HepG2 (cell line): Measurements from ENCODE around the gene DAZAP1. TPM values are rescaled to one million over a fixed set of nuclear protein-coding genes. Genes with fewer than 3 reads are reported as not detected.

Source experiments
- EED ChIP-seq: sonication (generic); formaldehyde crosslinking; IDR thresholded peaks from 2 replicates; pipeline ENCODE4 v1.5.0; 2020; ENCODE audit warnings: mild to moderate bottlenecking, missing genetic modification reagents
- ERF ChIP-seq: IDR thresholded peaks from 2 replicates; pipeline ENCODE4 v1.6.1; 2018; ENCODE audit warnings: missing biosample characterization, missing genetic modification reagents
- HDAC1 ChIP-seq: sonication (generic); formaldehyde crosslinking; IDR thresholded peaks from 2 replicates; pipeline ENCODE4 v1.5.1; 2020; ENCODE audit warnings: mild to moderate bottlenecking, missing genetic modification reagents
- PCBP2 ChIP-seq: fragments of 200-400 bp; formaldehyde crosslinking; optimal IDR thresholded peaks from 2 replicates; pipeline ENCODE3; 2018; ENCODE audit warnings: low read length, low read depth; ENCODE audit not compliant: poor library complexity, severe bottlenecking
- RXRA ChIP-seq: sonication (generic); formaldehyde crosslinking; IDR thresholded peaks from 2 replicates; pipeline ENCODE4 v1.5.1; 2020; ENCODE audit warnings: missing genetic modification reagents
- RXRB ChIP-seq: IDR thresholded peaks from 2 replicates; pipeline ENCODE4 v1.6.1; 2016; ENCODE audit warnings: borderline replicate concordance, missing genetic modification reagents, missing compliant biosample characterization
- SAP130 ChIP-seq: IDR thresholded peaks from 2 replicates; pipeline ENCODE4 v1.6.1; 2016; ENCODE audit warnings: low read depth
- SMAD1 ChIP-seq: sonication (generic); formaldehyde crosslinking; IDR thresholded peaks from 2 replicates; pipeline ENCODE4 v1.4.0; 2020; ENCODE audit warnings: missing genetic modification reagents, low read depth, mild to moderate bottlenecking, borderline replicate concordance
- ZNF205 ChIP-seq: IDR thresholded peaks from 2 replicates; pipeline ENCODE4 v1.6.1; 2018; ENCODE audit warnings: missing biosample characterization, missing genetic modification reagents
- ZNF563 ChIP-seq: sonication (generic); formaldehyde crosslinking; IDR thresholded peaks from 2 replicates; pipeline ENCODE4 v1.8.0; 2022; ENCODE audit warnings: mild to moderate bottlenecking, moderate library complexity, missing genetic modification reagents
- ZNF713 ChIP-seq: sonication (generic); formaldehyde crosslinking; IDR thresholded peaks from 2 replicates; pipeline ENCODE4 v1.4.0; 2020; ENCODE audit warnings: mild to moderate bottlenecking, missing genetic modification reagents
- ZNF737 ChIP-seq: sonication (generic); formaldehyde crosslinking; IDR thresholded peaks from 2 replicates; pipeline ENCODE4 v1.5.0; 2020; ENCODE audit warnings: missing genetic modification reagents, mild to moderate bottlenecking, borderline replicate concordance
- ZSCAN29 ChIP-seq: sonication (generic); formaldehyde crosslinking; conservative IDR thresholded peaks from 2 replicates; pipeline ENCODE4 v1.4.0; 2020; ENCODE audit warnings: mild to moderate bottlenecking, missing genetic modification reagents
- polyA plus RNA-seq, 8 experiments: library from polyadenylated mRNA; depleted of rRNA in 3 of 8; stranded (reverse) in 7 of 8; unstranded in 1 of 8; fragments of >200 nt; fragmentation: Illumina TruSeq in 4 of 8; extraction: Trizol in 4 of 8; gene quantifications; 2 replicates each; pipeline versions ENCODE4 v1.2.1 to v1.2.3, GENCODE V29; 2011 to 2016; ENCODE audit warnings: low read depth in 4 of 8, missing spikeins in 1 of 8, mixed read lengths in 1 of 8; ENCODE audit not compliant: insufficient read depth in 1 of 8
- total RNA-seq, 5 experiments: library from RNA; depleted of rRNA; stranded (reverse); fragments of >200 nt; fragmentation: Illumina TruSeq; extraction: Trizol; gene quantifications; 2 replicates each; pipeline ENCODE4 v1.2.3, GENCODE V29; 2016; ENCODE audit warnings: low read depth in 1 of 5
- TF ChIP-seq, protein P1 (sequence below): sonication (generic); formaldehyde crosslinking; IDR thresholded peaks from 2 replicates; pipeline ENCODE4 v1.5.0; 2020; ENCODE audit warnings: mild to moderate bottlenecking, missing genetic modification reagents
- TF ChIP-seq, protein P2 (sequence below): sonication (generic); formaldehyde crosslinking; IDR thresholded peaks from 2 replicates; pipeline ENCODE4 v1.4.0; 2020; ENCODE audit warnings: low read depth, mild to moderate bottlenecking, missing genetic modification reagents

DAZAP1 gene
- total and polyA plus RNA-seq, 2 of the 13 experiments (the other 11 are each of a cell fraction or from before 2014, with no cell fraction given), result 63.3 to 79.2 TPM

DNA sequence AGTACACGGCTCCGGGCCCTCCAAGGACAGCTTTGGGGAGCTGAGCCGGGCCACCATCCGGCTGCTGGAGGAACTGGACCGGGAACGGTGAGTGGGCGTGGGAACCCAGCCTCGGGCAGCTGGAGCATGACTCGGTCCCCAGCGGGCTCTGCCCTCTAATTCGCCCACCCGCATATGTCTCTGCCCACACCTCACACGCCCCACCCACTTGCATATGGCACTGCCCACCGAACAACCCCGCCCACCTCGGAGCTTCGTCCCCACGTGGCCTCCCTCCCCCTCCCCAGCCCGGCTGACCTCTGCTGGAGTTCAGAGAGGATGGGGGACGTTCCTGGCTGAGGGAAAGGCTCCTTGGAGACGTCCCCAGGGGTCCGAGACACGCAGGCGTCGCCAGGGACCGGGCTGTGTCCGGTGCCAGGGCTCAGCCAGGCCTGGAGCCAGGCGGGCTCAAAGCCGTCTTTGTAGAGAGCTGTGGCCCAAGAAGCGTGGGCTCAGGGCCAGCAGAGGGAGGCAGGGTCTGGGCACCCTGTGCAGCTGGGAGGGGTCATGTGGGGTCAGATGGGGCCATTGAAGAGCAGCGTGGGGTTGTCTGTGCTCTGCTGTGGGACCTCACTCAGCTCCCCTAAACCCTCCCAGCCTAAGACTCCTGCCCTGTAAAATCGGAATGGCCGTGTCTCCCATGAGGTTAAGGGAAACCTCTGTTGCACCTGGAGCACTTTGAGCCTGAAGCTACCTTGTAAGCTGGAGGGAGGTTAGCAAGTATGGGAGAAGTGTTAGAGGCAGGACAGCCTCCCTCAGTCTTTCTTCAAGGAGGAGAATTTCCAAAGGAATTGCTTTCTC, 46.4 kb downstream of the DAZAP1 start (continued):
- TF ChIP-seq, protein P1, sequence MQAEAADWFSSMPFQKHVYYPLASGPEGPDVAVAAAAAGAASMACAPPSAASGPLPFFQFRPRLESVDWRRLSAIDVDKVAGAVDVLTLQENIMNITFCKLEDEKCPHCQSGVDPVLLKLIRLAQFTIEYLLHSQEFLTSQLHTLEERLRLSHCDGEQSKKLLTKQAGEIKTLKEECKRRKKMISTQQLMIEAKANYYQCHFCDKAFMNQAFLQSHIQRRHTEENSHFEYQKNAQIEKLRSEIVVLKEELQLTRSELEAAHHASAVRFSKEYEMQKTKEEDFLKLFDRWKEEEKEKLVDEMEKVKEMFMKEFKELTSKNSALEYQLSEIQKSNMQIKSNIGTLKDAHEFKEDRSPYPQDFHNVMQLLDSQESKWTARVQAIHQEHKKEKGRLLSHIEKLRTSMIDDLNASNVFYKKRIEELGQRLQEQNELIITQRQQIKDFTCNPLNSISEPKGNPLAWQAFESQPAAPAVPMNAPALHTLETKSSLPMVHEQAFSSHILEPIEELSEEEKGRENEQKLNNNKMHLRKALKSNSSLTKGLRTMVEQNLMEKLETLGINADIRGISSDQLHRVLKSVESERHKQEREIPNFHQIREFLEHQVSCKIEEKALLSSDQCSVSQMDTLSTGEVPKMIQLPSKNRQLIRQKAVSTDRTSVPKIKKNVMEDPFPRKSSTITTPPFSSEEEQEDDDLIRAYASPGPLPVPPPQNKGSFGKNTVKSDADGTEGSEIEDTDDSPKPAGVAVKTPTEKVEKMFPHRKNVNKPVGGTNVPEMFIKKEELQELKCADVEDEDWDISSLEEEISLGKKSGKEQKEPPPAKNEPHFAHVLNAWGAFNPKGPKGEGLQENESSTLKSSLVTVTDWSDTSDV, result no peak
- peak; percentile 40; the same call in 1 of the 2 replicates for TF ChIP-seq HDAC1
- TF ChIP-seq PCBP2, result no peak
- TF ChIP-seq SAP130 (CRISPR knock-in tag), result peak; percentile 35; the same call in 1 of the 2 replicates
- no peak for TF ChIP-seq ZNF737 (CRISPR knock-in tag)
- TF ChIP-seq, protein P2, sequence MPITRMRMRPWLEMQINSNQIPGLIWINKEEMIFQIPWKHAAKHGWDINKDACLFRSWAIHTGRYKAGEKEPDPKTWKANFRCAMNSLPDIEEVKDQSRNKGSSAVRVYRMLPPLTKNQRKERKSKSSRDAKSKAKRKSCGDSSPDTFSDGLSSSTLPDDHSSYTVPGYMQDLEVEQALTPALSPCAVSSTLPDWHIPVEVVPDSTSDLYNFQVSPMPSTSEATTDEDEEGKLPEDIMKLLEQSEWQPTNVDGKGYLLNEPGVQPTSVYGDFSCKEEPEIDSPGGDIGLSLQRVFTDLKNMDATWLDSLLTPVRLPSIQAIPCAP (CRISPR knock-in tag), result no peak
- no peak for TF ChIP-seq ZNF205 (CRISPR knock-in tag)
- no peak for TF ChIP-seq RXRB (CRISPR knock-in tag)
- TF ChIP-seq ZSCAN29 (CRISPR knock-in tag), result no peak
- TF ChIP-seq ERF, result no peak
- TF ChIP-seq ZNF563 (CRISPR knock-in tag), result no peak
- TF ChIP-seq EED (CRISPR knock-in tag), result 0 out of 2 replicates have a peak, but pooled peaks have one; percentile 12
- peak; percentile 41; the same call in 1 of the 2 replicates for TF ChIP-seq RXRA (CRISPR knock-in tag)
- TF ChIP-seq SMAD1 (CRISPR knock-in tag), result no peak
- no peak for TF ChIP-seq ZNF713
